Activated CD4-positive, alpha-beta T cell treated with anti-CD3 and anti-CD28 coated beads, Interleukin-2, amount 50 U/mL, for 48 hours (primary cell): ENCODE measurements around the gene CRKL.
"Not testable (repeated sequence)": the region's sequence is repeated elsewhere in the genome, so short reads cannot be mapped to it uniquely, and the experiment has no call there.

Source experiments
- DNase-seq, 2 experiments: peaks; one replicate each; pipeline ENCODE4 v3.0.0-alpha.2; 2020

CRKL gene

GRCh38 chr22:20935049-20935448 lies 17.8 kb downstream of the CRKL start:
- DNase-seq, result not testable (repeated sequence)

DNA sequence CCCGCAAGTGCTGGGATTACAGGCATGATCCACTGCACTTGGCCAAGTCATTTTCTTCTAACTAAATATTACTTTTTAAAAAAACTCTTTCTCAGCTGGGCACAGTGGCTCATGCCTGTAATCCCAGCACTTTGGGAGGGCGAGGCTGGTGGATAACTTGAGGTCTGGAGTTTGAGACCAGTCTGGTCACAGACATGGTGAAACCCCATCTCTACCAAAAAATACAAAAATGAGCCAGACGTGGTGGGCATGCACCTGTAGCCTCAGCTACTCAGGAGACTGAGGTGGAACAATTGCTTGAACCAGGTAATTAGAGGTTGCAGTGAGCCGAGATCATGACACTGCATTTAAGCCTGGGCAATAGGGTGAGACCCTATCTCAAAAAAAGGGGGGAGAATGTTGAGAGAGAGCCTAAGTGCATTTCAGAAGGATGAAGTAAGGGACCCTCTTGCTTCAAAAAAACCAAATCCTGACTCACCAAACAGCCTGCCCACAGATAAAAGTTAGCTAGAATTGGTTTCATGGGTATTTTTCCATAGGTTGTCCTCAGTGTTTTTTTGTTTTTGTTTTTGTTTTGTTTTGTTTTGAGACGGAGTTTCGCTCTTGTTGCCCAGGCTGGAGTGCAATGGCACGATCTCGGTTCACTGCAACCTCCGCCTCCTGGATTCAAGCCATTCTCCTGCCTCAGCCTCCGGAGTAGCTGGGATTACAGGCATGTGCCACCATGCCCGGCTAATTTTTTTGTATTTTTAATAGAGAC lies 18.8 kb downstream of the CRKL start:
- DNase-seq, result not testable (repeated sequence)

DNA sequence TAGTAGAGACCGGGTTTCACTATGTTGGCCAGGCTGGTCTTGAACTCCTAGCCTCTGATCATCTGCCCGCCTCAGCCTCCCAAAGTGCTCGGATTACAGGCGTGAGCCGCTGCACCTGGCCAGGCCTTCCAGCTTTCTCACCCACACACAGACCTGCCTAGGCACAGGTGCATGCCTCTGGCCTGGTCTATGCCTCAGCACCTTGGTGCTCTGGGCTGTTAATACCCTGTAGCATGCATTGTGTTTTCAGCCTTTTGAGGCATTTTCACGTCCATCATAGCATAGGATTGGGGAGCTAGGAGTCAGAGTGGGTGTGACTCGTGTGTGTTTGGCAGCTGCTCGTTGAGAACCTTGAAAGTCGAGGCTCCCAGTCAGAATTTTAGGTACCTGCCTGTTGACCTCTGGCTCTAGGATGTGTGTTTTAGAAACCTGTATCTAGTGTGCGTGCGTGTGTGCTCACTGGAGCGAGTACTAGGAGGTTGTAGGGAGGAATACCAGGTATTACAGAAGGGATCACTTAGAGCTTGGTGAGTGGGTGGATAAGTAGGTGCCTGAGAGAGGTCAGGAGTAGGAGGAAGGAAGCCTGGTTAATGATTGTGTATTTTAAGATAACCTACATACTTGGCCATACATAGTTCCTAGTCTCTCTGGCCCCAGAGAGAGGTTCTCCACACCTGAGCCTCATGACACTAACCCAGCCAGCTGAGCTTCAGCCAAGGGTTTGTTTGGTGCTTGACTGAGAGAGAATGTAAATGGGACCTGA lies 20.0 kb downstream of the CRKL start:
- no peak for DNase-seq

DNA sequence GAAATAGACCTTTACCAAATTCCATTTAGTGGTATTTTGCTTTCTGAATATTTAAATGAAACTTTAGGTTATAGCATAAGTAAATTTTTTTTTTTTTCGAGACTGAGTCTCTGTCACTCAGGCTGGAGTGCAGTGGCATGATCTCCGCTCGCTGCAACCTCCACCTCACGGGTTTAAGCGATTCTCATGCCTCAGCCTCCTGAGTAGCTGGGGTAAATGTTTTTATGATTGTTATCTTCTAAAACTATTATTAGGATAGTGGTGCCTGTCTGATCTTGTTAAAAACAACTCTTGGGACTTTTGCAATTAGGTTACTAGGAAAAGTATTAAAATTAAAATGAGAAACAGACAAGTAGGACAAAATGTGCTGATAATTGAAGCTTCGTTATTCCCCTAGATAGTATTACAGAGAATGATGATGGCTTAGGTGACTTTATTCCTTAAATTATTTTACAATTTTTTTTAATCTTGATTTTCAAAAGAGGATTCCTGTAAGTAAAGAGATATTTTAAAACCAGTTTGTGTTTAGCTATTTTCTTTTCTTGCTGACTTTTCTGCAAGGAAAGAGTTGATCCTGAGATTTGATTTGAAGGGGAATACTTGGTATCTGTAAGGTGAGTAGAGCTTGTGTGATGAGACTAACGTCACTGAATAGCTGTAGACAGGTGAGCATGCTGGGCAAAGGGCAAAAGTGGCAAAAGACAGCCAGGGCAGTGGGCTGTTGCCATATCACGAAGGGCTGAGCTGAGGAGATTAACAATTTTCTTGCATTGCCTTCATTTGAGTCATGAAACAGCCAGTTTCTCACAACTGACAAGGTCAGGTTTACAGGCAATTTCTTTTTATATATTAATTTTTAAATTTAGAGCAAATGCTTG lies 20.8 kb downstream of the CRKL start:
- no peak for DNase-seq

GRCh38 chr22:20939457-20940185 lies 22.4 kb downstream of the CRKL start:
- not testable (repeated sequence) for DNase-seq

GRCh38 chr22:20940186-20940651 lies 23.0 kb downstream of the CRKL start:
- DNase-seq, result no peak

- no peak for DNase-seq
Observed at GRCh38 chr22:20940904-20941385, 23.7 kb downstream of the CRKL start.

- DNase-seq, result not testable (repeated sequence)
Observed at GRCh38 chr22:20942203-20942902, 25.1 kb downstream of the CRKL start.

DNA sequence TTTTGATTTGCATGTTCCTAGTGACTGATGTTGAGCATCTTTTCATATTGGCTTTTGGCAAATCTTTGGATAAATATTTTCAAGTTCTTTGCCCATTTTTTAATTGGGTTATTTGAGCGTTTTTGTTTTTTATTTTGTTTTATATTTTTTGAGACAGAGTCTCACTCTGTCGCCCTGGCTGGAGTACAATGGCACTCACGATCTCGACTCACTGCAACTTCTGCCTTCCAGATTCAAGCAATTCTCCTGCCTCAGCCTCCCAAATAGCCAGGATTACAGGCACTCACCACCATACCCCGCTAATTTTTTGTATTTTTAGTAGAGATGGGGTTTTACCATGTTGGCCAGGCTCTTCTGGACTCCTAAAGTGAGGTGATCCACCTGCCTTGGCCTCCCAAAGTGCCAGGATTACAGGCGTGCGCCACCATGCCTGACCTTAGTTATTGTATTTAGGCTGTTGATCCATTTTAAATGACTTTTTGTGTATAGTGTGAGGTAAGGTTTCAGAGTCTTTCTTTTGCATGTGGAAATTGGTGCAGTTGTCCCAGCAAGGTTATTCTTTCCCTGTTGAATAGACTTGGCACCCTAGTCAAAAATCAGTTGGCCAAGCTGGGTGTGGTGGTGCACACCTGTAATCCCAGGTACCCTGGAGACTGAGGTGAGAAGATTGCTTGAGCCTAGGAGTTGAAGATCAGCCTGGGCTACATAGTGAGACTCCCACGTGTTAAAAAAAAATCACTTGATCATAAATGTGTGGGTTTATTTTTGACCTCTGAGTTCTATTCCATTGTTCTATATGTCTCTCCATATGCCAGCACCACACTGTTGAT lies 26.1 kb downstream of the CRKL start:
- DNase-seq, result no peak

GRCh38 chr22:20944042-20944441 lies 26.8 kb downstream of the CRKL start:
- no peak for DNase-seq

- no peak for DNase-seq
Observed at GRCh38 chr22:20945578-20945934, 28.3 kb downstream of the CRKL start.

DNA sequence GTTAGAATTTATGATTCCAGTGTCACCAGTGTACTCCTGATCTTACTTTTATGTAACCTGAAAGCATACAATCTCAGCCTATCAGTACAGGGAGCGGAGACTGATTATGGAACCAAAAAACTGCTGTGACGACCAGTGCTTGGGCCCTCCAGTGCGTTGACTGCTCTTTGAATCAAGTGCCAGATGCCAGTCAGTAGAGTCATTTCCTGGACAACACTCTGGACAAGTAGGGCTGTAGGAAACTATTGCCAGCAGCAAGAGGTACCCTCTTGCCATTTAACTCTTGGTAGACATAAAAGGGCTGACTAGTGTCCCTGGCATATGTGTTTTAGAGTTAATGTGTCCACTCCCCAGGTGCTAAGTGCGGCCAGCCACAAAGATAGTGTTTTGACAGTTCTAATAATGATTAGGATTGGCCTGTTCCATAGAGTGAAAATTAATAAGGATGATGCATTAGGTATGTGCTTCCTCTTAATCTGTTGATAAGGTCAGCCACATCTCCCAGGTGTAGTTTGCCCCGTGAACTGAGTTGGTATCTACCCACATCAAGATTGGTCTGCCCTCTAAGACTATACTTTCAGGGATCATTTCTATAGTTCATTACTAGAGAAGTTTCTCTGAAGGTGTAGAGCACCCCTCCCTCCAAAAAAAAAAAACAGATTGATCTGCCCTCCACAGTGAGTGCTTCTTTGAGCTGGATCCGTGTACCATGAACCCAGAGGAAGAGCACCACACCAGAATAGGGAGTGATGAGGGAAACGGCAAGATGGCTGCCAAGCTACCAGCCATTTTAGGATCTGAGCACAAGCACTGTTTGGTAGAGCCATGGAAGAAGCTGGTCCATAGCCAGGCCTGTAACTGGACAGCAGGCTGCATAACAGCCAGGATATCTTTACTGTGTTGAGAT lies 29.1 kb downstream of the CRKL start:
- no peak for DNase-seq

GRCh38 chr22:20946991-20947390 lies 29.8 kb downstream of the CRKL start:
- DNase-seq, result no peak

DNA sequence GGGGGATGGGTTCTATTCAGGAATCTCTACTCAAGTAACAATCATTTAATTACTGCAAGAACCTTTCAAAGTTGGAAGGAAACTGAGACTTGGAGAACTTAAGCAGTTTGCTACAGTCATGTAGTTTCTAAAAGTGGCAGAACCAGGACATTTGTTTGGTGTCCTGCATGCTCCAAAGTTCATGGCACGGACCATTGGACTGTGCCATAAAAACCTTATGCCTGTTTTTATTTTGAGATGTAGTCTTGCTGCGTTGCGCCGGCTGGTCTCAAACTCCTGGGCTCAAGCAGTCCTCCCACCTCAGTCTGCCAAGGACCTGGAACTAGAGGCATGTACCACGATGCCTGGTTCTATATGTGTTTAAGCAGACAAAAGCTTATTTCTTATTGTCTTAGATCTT lies 31.2 kb downstream of the CRKL start:
- no peak for DNase-seq

- no peak for DNase-seq
Observed at GRCh38 chr22:20948989-20949388, 31.8 kb downstream of the CRKL start.

DNA sequence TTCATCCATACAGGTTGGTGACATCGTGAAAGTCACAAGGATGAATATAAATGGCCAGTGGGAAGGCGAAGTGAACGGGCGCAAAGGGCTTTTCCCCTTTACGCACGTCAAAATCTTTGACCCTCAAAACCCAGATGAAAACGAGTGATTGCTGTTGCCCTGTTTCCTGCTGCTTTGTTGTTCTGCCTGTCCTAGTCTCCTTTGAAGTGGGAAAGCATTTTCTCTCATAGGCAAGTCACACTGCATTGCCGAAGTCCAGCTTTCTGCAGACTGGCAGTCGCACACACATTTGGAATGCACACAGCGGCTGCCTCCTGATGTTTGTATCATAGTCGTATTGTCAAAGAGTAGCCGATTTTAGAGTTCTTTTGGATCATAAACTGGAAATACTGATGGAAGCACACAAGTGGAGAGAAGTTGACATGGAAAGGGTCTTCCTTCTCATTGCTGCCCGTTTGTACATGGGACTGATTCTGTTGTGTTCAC lies 32.5 kb downstream of the CRKL start:
- no peak for DNase-seq

DNA sequence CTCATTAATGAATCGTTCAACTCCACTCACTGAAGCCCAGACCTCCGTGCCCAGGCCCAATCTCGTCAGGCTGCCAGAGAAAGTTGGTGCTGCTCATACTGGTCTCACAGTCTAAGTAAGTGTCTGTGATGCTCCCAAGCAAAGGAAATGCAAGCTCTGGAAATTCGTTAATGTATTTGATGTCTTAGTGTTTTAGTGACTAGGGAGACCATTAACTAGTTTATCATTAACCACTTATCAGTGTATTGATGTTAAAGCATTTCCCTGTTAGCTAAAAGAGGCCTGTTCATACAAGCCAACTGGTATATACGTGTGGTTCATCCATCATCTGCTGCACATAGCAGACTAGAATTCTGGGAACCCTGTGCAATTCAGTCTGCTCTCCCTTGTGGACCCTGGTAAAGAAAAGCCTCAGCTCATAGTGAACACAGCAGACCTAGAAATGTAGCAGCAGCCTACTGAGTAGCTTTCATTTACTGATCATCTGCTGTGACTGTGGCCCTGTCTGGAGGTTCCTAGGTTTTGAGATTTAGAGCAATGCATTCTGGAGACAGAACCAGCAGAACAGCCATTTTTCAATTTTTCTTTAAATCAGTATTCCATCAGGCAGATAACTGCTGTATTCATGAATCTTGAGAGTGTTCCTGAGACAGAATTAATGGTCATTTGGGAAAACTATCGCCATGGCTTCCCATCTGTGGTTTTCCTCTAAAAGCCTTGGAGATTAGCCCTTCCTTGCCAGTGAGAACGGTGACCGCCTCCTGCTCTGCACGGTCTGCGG lies 34.1 kb downstream of the CRKL start:
- DNase-seq, result no peak

DNA sequence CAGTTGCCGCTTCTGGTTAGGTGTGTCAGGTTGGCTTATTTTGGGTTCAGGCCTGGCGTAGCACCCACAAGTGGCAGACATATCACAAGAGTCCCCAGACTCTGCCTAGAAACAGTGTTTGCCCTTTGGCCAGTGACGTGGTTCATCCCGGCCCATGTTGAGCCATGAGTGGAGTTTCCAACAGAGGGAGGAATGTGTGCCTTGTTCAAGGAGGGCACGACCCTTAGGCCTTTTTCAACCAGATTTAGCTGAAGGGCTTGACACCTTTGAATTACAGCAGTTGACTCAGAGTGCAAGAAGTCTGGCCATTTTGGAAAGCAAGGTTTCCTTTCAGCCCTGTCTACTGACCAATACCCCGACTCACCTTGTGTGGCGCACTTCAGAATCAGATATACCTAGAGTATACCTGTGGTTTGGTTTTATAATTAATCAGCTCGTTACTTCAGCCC lies 34.7 kb downstream of the CRKL start:
- DNase-seq, result no peak
